Stimulated activated CD4-positive, alpha-beta T cell treated with anti-CD3 and anti-CD28 coated beads, Interleukin-2, amount 100 ng/mL, for 4 hours (primary cell): ENCODE results near the gene CHMP5.

ENCODE experiments used
- DNase-seq: peaks from one replicate; pipeline ENCODE4 v3.0.0-alpha.2; 2020; ENCODE audit warnings: low read depth

Gene CHMP5

GRCh38 chr9:33318225-33318624 lies 53.4 kb downstream of the CHMP5 start:
- no peak for DNase-seq

- no peak for DNase-seq
Measured at GRCh38 chr9:33318781-33319180, 53.9 kb downstream of the CHMP5 start.

GRCh38 chr9:33320230-33320567 lies 55.4 kb downstream of the CHMP5 start:
- no peak for DNase-seq

- DNase-seq = no peak
Measured at GRCh38 chr9:33320568-33321261, 55.9 kb downstream of the CHMP5 start.

- DNase-seq = no peak
Measured at GRCh38 chr9:33329117-33329563, 64.3 kb downstream of the CHMP5 start.

GRCh38 chr9:33329979-33330378 lies 65.1 kb downstream of the CHMP5 start:
- DNase-seq = no peak

- DNase-seq = no peak
Measured at GRCh38 chr9:33331377-33331891, 66.6 kb downstream of the CHMP5 start.
